Colonic mucosa (tissue), 4 donors: Measurements from ENCODE around the gene CYP4V2. TPM values are rescaled to one million over a fixed set of nuclear protein-coding genes. Genes with fewer than 3 reads are reported as not detected.

ENCODE experiments used
- DNase-seq: peaks from one replicate; pipeline ENCODE4 v3.0.0-alpha.2; 2020
- H3K27ac ChIP-seq: fragments of 200-600 bp; one replicate; pipeline ENCODE4 v1.8.0; 2021
- H3K27me3 ChIP-seq: fragments of 200-600 bp; one replicate; pipeline ENCODE4 v1.8.0; 2021
- H3K36me3 ChIP-seq: fragments of 200-600 bp; one replicate; pipeline ENCODE4 v1.8.0; 2021
- H3K4me1 ChIP-seq: fragments of 200-600 bp; one replicate; pipeline ENCODE4 v1.8.0; 2021; ENCODE audit warnings: mild to moderate bottlenecking
- H3K4me3 ChIP-seq: fragments of 200-600 bp; one replicate; pipeline ENCODE4 v1.8.0; 2021
- H3K9ac ChIP-seq, 2 donors: one replicate each; pipeline ENCODE4 v1.7.0; 2013; ENCODE audit warnings: control low read depth in 2 of 2, low read depth in 2 of 2, low read length in 2 of 2
- H3K9me3 ChIP-seq: fragments of 200-600 bp; one replicate; pipeline ENCODE4 v1.8.0; 2021
- CTCF ChIP-seq: fragments of 200-600 bp; IDR thresholded peaks from one replicate; pipeline ENCODE4 v1.8.0; 2022; ENCODE audit warnings: antibody characterized with exemption, mild to moderate bottlenecking
- intact Hi-C: fragments of 100-400 bp; cut with DNase I; formaldehyde crosslinking; loops from one replicate; pipeline ENCODE4 v1.14.1; 2022
- total RNA-seq, 2 donors: library from RNA; stranded (reverse); fragmentation: NEBNext Ultra II Directional in 1 of 2; extraction: Animal tissue kit (Norgen Biotek cat#: 25700) in 1 of 2; gene quantifications; one replicate each; pipeline ENCODE4 v1.2.1, GENCODE V29; 2021
- donor health status: healthy.
- donor health status: DM: no; HTN: no; CAD: no.
- donor health status: DM: no; HTN: no; CAD: no.

The CYP4V2 gene
- total RNA-seq, result 10 to 100 TPM; 20.3 to 36.0 TPM

- Histone ChIP-seq H3K27ac (peak within 1 kb of the TSS; percentile 99), H3K4me3 (peak within 1 kb of the TSS; percentile 85), H3K36me3 (no peaks in the 10 kb centered on the region), H3K27me3 (no peaks in the 10 kb centered on the region), H3K9me3 (no peaks in the 10 kb centered on the region), H3K9ac (peak within 1 kb of the TSS; percentile 83 to 96), H3K4me1 (no peaks in the 10 kb centered on the region)
- DNase-seq, result peak; percentile 87
- peak; percentile 31 for TF ChIP-seq CTCF
- intact Hi-C loops, result loop anchor here (2.0 kb wide), 1 partner anchor 47 kb away; no protein-coding TSS in a partner anchor
Observed at GRCh38 chr4:186191200-186192065, at the start of gene CYP4V2. Gene CYP4V2 (plus strand): TSS chr4:186191567. CDS start chr4:186191824, 257 bp downstream.

- intact Hi-C loops, result loop anchor here (2.0 kb wide), 1 partner anchor 48 kb away; no protein-coding TSS in a partner anchor
Observed at GRCh38 chr4:186144198-186144945, 47.0 kb upstream of the CYP4V2 start.

GRCh38 chr4:186144946-186145569 is 46.3 kb upstream of the CYP4V2 start:
- no peak for TF ChIP-seq CTCF
- H3K9ac ChIP-seq, result peak overlapping the region; percentile 67 to 71
- peak overlapping the region; percentile 45 for H3K27ac ChIP-seq
- intact Hi-C loops, result loop anchor here (2.0 kb wide), 1 partner anchor 48 kb away; no protein-coding TSS in a partner anchor
- no peaks in the 10 kb centered on the region for H3K36me3 ChIP-seq
- H3K9me3 ChIP-seq, result no peaks in the 10 kb centered on the region
- no peaks in the 10 kb centered on the region for H3K27me3 ChIP-seq
- H3K4me3 ChIP-seq, result peak overlapping the region; percentile 49
- no peaks in the 10 kb centered on the region for H3K4me1 ChIP-seq
- peak; percentile 32 for DNase-seq

More at GRCh38 chr4:186144198-186144945, 47.0 kb upstream of the CYP4V2 start:
- Histone ChIP-seq H3K4me3 (peak overlapping the region; percentile 49), H3K36me3 (no peaks in the 10 kb centered on the region), H3K27ac (peak overlapping the region; percentile 53), H3K9me3 (no peaks in the 10 kb centered on the region), H3K4me1 (no peaks in the 10 kb centered on the region), H3K9ac (peak overlapping the region; percentile 67 to 68), H3K27me3 (no peaks in the 10 kb centered on the region)
- TF ChIP-seq CTCF, result no peak
- peak; percentile 66 for DNase-seq

- Histone ChIP-seq H3K27ac (no peak overlapping the region), H3K9me3 (no peaks in the 10 kb centered on the region), H3K4me1 (no peaks in the 10 kb centered on the region), H3K4me3 (no peak overlapping the region), H3K9ac (no peak overlapping the region), H3K27me3 (no peaks in the 10 kb centered on the region), H3K36me3 (no peaks in the 10 kb centered on the region)
- no peak for DNase-seq
- intact Hi-C loops, result no loop called here
- TF ChIP-seq CTCF, result no peak
Observed at GRCh38 chr4:186146458-186146857, 44.9 kb upstream of the CYP4V2 start.

- no peaks in the 10 kb centered on the region for H3K4me1 ChIP-seq
- TF ChIP-seq CTCF, result no peak
- DNase-seq, result no peak
- H3K4me3 ChIP-seq, result no peak overlapping the region
- no peak overlapping the region for H3K27ac ChIP-seq
- intact Hi-C loops, result no loop called here
- H3K9ac ChIP-seq, result no peak overlapping the region
- no peaks in the 10 kb centered on the region for H3K27me3 ChIP-seq
- no peaks in the 10 kb centered on the region for H3K36me3 ChIP-seq
- H3K9me3 ChIP-seq, result no peaks in the 10 kb centered on the region
Observed at GRCh38 chr4:186148336-186148975, 42.9 kb upstream of the CYP4V2 start.
